HCT116 (cell line): ENCODE data around the gene SEC23IP. TPM values are rescaled to one million over a fixed set of nuclear protein-coding genes. Genes with fewer than 3 reads are reported as not detected.

Experiments used
- ATAC-seq: fragments of 200-7000 bp; cut with Tn5 transposase; 2 replicates; pipeline ENCODE4 v1.9.1; 2020; ENCODE audit warnings: mild to moderate bottlenecking, moderate library complexity
- BruUV-seq: library from RNA; stranded (reverse); fragments of 400-500 nt; replicated peaks from 2 replicates; lab custom pipeline; 2021; lab: Mats Ljungman, UMichigan
- CTCF ChIA-PET: fragments of 300-600 bp; sonication (Branson Sonifier 250); formaldehyde crosslinking; loops from one replicate; lab custom pipeline; 2021; ENCODE audit warnings: antibody characterized with exemption; lab: Charles Lee
- POLR2A ChIA-PET: fragments of 300-600, 350-600 bp; sonication (Branson Sonifier 250); formaldehyde crosslinking; loops from one replicate; lab custom pipeline; 2021; ENCODE audit warnings: antibody characterized with exemption; lab: Charles Lee
- RAD21 ChIA-PET, 2 experiments: fragments of 300-600 bp; sonication (Branson Sonifier 250); formaldehyde crosslinking; loops; one replicate each; lab custom pipeline; 2023; ENCODE audit warnings: low total read pairs in 2 of 2; ENCODE audit not compliant: uncharacterized antibody in 2 of 2, unreplicated experiment in 2 of 2, low non-redundant PET in 1 of 2; lab: Charles Lee
- DNase-seq: peaks from one replicate; pipeline ENCODE4 v3.0.0-alpha.2; 2010; ENCODE audit warnings: low read depth, low spot score
- H2AFZ ChIP-seq: fragments of 200-600 bp; shearing (Covaris generic), sonication (generic); 2 replicates; pipeline ENCODE4 v1.6.1; 2017; ENCODE audit warnings: low read depth, mixed run types, mixed read lengths, antibody characterized with exemption, low read length; ENCODE audit not compliant: poor library complexity, severe bottlenecking
- H3K27ac ChIP-seq: 2 replicates; pipeline ENCODE4 v1.5.1; 2012; ENCODE audit warnings: low read depth, low read length
- H3K27me3 ChIP-seq: fragments of 200-600 bp; sonication (generic); 2 replicates; pipeline ENCODE4 v1.6.1; 2016; ENCODE audit warnings: mixed run types, low read length, mixed read lengths; ENCODE audit not compliant: insufficient read depth
- H3K36me3 ChIP-seq, 2 experiments: fragments of 200-500 bp in 1 of 2; fragments of 200-600 bp in 1 of 2; sonication (Bioruptor generic) in 1 of 2; sonication (generic) in 1 of 2; 2 replicates each; pipeline versions ENCODE4 v1.5.1 to v1.6.1; 2014 to 2016; ENCODE audit warnings: low read length in 2 of 2, inconsistent platforms in 1 of 2, mixed read lengths in 1 of 2, mixed run types in 1 of 2; ENCODE audit not compliant: insufficient read depth in 2 of 2, control insufficient read depth in 1 of 2
- H3K4me1 ChIP-seq, 2 experiments: fragments of 200-600 bp in 1 of 2; sonication (generic) in 1 of 2; 2 replicates each; pipeline versions ENCODE4 v1.5.1 to v1.6.1; 2012 to 2017; ENCODE audit warnings: low read length in 2 of 2, inconsistent platforms in 1 of 2, mild to moderate bottlenecking in 1 of 2, mixed read lengths in 1 of 2, mixed run types in 1 of 2, moderate library complexity in 1 of 2; ENCODE audit not compliant: insufficient read depth in 2 of 2, control insufficient read depth in 1 of 2
- H3K4me2 ChIP-seq: fragments of 200-600 bp; sonication (generic); 2 replicates; pipeline ENCODE4 v1.6.1; 2017; ENCODE audit warnings: mixed run types, low read length, mixed read lengths
- H3K4me3 ChIP-seq, 2 experiments: fragments of 200-600 bp in 1 of 2; sonication (generic) in 1 of 2; replicated peaks in 1 of 2; 2 replicates each; pipeline ENCODE4 v1.5.1; 2011 to 2016; ENCODE audit warnings: low read length in 2 of 2, control low read depth in 1 of 2, low read depth in 1 of 2, mild to moderate bottlenecking in 1 of 2, mixed read lengths in 1 of 2, mixed run types in 1 of 2
- H3K79me2 ChIP-seq: fragments of 200-600 bp; sonication (generic); 2 replicates; pipeline ENCODE4 v1.6.1; 2017; ENCODE audit warnings: mild to moderate bottlenecking, mixed run types, low read length, moderate library complexity, mixed read lengths; ENCODE audit not compliant: insufficient read depth
- H3K9ac ChIP-seq: fragments of 200-600 bp; sonication (generic); 2 replicates; pipeline ENCODE4 v1.6.1; 2016; ENCODE audit warnings: low read length, mixed read lengths
- H3K9me2 ChIP-seq: fragments of 200-600 bp; sonication (generic), shearing (Covaris generic); 2 replicates; pipeline ENCODE4 v1.6.1; 2017; ENCODE audit warnings: mixed run types, mild to moderate bottlenecking, moderate library complexity; ENCODE audit not compliant: insufficient read depth
- H3K9me3 ChIP-seq, 2 experiments: fragments of 200-500 bp in 1 of 2; fragments of 200-600 bp in 1 of 2; sonication (Bioruptor generic) in 1 of 2; sonication (generic) in 1 of 2; 2 replicates each; pipeline ENCODE4 v1.6.1; 2014 to 2017; ENCODE audit warnings: low read length in 2 of 2, mixed read lengths in 2 of 2, inconsistent platforms in 1 of 2, low read depth in 1 of 2, mild to moderate bottlenecking in 1 of 2, mixed run types in 1 of 2, moderate library complexity in 1 of 2; ENCODE audit not compliant: control insufficient read depth in 1 of 2, insufficient read depth in 1 of 2
- H4K20me1 ChIP-seq: fragments of 200-600 bp; sonication (generic), shearing (Covaris generic); 2 replicates; pipeline ENCODE4 v1.6.1; 2017; ENCODE audit warnings: mixed run types, mild to moderate bottlenecking, moderate library complexity; ENCODE audit not compliant: insufficient read depth
- CBX3 ChIP-seq: IDR thresholded peaks from 2 replicates; pipeline ENCODE4 v1.6.1; 2012; ENCODE audit warnings: low read depth
- ELF1 ChIP-seq: IDR thresholded peaks from 2 replicates; pipeline ENCODE4 v1.6.1; 2012; ENCODE audit warnings: low read depth, borderline replicate concordance
- EZH2 ChIP-seq: fragments of 200-600 bp; sonication (generic); IDR thresholded peaks from 2 replicates; pipeline ENCODE4 v1.6.1; 2017; ENCODE audit warnings: antibody characterized with exemption, mixed run types
- FOSL1 ChIP-seq: IDR thresholded peaks from 2 replicates; pipeline ENCODE4 v1.6.1; 2012; ENCODE audit warnings: low read depth
- JUND ChIP-seq: IDR thresholded peaks from 2 replicates; pipeline ENCODE4 v1.6.1; 2012
- MAX ChIP-seq: IDR thresholded peaks from 2 replicates; pipeline ENCODE4 v1.6.1; 2012
- POLR2A ChIP-seq: IDR thresholded peaks from 2 replicates; pipeline ENCODE4 v1.7.0; 2011; ENCODE audit warnings: borderline replicate concordance; ENCODE audit not compliant: insufficient read depth, insufficient read length; ENCODE audit errors: extremely low read depth
- POLR2AphosphoS5 ChIP-seq: IDR thresholded peaks from 2 replicates; pipeline ENCODE4 v1.6.1; 2011; ENCODE audit warnings: mild to moderate bottlenecking, low read depth, low read length, moderate library complexity
- REST ChIP-seq: IDR thresholded peaks from 2 replicates; pipeline ENCODE4 v1.6.1; 2012; ENCODE audit warnings: low read depth
- SIN3A ChIP-seq: IDR thresholded peaks from 2 replicates; pipeline ENCODE4 v1.6.1; 2012; ENCODE audit warnings: low read depth
- SP1 ChIP-seq: IDR thresholded peaks from 2 replicates; pipeline ENCODE4 v1.6.1; 2012; ENCODE audit warnings: low read depth
- ZFX ChIP-seq: fragments of 450-650 bp; IDR thresholded peaks from 2 replicates; pipeline ENCODE4 v1.6.1; 2017
- ZNF274 ChIP-seq: fragments of 200-500 bp; sonication (Bioruptor generic); IDR thresholded peaks from 2 replicates; pipeline ENCODE4 v1.6.1; 2014; ENCODE audit warnings: mild to moderate bottlenecking, low read depth, low read length, inconsistent platforms
- intact Hi-C: fragments of 100-400 bp; cut with micrococcal nuclease; formaldehyde crosslinking; loops from 2 replicates; pipeline ENCODE4 v1.10.0; 2022
- total RNA-seq: library from RNA; stranded (reverse); gene quantifications from one replicate; pipeline ENCODE4 v1.2.1, GENCODE V29; 2021; ENCODE audit not compliant: unreplicated experiment
- TF ChIP-seq, protein P1 (sequence below), 3 experiments: fragments of 200-600 bp in 1 of 3; sonication (generic) in 1 of 3; IDR thresholded peaks in 2 of 3; conservative IDR thresholded peaks in 1 of 3; 2 replicates each; pipeline ENCODE4 v1.5.1; 2012 to 2017; ENCODE audit warnings: low read depth in 2 of 3, low read length in 2 of 3, antibody characterized with exemption in 1 of 3, borderline replicate concordance in 1 of 3, control low read depth in 1 of 3, mild to moderate bottlenecking in 1 of 3, mixed read lengths in 1 of 3, mixed run types in 1 of 3, moderate library complexity in 1 of 3; ENCODE audit not compliant: insufficient read depth in 1 of 3
- TF ChIP-seq, protein P2 (sequence below): IDR thresholded peaks from 2 replicates; pipeline ENCODE4 v1.6.1; 2011; ENCODE audit warnings: mild to moderate bottlenecking, low read length, moderate library complexity; ENCODE audit not compliant: insufficient replicate concordance; ENCODE audit errors: extremely low read depth

The SEC23IP gene
- total RNA-seq, 1 experiment from 2014 or later = 122 TPM

GRCh38 chr10:119849031-119849789 is 43.3 kb upstream of the SEC23IP start:
- no TSS peak for BruUV-seq
- RAD21 ChIA-PET = no interaction called here
- POLR2A ChIA-PET = no interaction called here
- H3K79me2 ChIP-seq = peaks cover 92% of the 10 kb centered on the region
- peaks cover 34% of the 10 kb centered on the region; the same call in 1 of the 2 replicates for H4K20me1 ChIP-seq
- ATAC-seq = no peak
- H3K4me2 ChIP-seq = no peak overlapping the region
- H3K4me1 ChIP-seq = 0 out of 4 replicates have a peak, but pooled peaks cover 0 to 6% of the 10 kb centered on the region in 2 experiments
- no peaks in the 10 kb centered on the region for H3K27me3 ChIP-seq
- H2AFZ ChIP-seq = no peak overlapping the region
- peaks cover 76 to 78% of the 10 kb centered on the region in 2 experiments for H3K36me3 ChIP-seq
- H3K9ac ChIP-seq = no peak overlapping the region
- no peak for TF ChIP-seq SP1
- TF ChIP-seq CBX3 = no peak
- no peak for TF ChIP-seq EZH2
- no peak for TF ChIP-seq REST
- no peak for TF ChIP-seq ZNF274
- TF ChIP-seq SIN3A = no peak
- TF ChIP-seq, protein P1, sequence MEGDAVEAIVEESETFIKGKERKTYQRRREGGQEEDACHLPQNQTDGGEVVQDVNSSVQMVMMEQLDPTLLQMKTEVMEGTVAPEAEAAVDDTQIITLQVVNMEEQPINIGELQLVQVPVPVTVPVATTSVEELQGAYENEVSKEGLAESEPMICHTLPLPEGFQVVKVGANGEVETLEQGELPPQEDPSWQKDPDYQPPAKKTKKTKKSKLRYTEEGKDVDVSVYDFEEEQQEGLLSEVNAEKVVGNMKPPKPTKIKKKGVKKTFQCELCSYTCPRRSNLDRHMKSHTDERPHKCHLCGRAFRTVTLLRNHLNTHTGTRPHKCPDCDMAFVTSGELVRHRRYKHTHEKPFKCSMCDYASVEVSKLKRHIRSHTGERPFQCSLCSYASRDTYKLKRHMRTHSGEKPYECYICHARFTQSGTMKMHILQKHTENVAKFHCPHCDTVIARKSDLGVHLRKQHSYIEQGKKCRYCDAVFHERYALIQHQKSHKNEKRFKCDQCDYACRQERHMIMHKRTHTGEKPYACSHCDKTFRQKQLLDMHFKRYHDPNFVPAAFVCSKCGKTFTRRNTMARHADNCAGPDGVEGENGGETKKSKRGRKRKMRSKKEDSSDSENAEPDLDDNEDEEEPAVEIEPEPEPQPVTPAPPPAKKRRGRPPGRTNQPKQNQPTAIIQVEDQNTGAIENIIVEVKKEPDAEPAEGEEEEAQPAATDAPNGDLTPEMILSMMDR (IDR thresholded peaks at IDR 0.05 in 2 of 3, conservative IDR thresholded peaks at IDR 0.05 in 1 of 3; ENCODE audit: borderline replicate concordance in 1 of 3, insufficient read depth in 1 of 3, low read depth in 2 of 3, low read length in 2 of 3) = no peak
- no peak for TF ChIP-seq FOSL1
- TF ChIP-seq POLR2A = no peak
- TF ChIP-seq POLR2AphosphoS5 = no peak
- TF ChIP-seq ELF1 = no peak
- TF ChIP-seq, protein P2, sequence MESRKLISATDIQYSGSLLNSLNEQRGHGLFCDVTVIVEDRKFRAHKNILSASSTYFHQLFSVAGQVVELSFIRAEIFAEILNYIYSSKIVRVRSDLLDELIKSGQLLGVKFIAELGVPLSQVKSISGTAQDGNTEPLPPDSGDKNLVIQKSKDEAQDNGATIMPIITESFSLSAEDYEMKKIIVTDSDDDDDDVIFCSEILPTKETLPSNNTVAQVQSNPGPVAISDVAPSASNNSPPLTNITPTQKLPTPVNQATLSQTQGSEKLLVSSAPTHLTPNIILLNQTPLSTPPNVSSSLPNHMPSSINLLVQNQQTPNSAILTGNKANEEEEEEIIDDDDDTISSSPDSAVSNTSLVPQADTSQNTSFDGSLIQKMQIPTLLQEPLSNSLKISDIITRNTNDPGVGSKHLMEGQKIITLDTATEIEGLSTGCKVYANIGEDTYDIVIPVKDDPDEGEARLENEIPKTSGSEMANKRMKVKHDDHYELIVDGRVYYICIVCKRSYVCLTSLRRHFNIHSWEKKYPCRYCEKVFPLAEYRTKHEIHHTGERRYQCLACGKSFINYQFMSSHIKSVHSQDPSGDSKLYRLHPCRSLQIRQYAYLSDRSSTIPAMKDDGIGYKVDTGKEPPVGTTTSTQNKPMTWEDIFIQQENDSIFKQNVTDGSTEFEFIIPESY = no peak
- no peak for TF ChIP-seq ZFX
- TF ChIP-seq JUND = no peak
- no peak for TF ChIP-seq MAX
- TF ChIP-seq, all 23 proteins: peak for 0
- CTCF ChIA-PET = interaction anchor here (0.8 to 1.5 kb wide), 2 partner anchors 10 to 241 kb away, joined by 3 to 9 read pairs; no protein-coding TSS in a partner anchor
- H3K9me3 ChIP-seq = no peaks in the 10 kb centered on the region
- no peaks in the 10 kb centered on the region for H3K9me2 ChIP-seq
- intact Hi-C loops = no loop called here
- H3K4me3 ChIP-seq = no peak overlapping the region
- H3K27ac ChIP-seq = no peak overlapping the region
- no peak for DNase-seq
